Lung (tissue), 12 donors: ENCODE measurements around the gene PIP5K1B. TPM values are rescaled to one million over a fixed set of nuclear protein-coding genes. Genes with fewer than 3 reads are reported as not detected.

Source experiments
- ATAC-seq: fragments of 200-7000 bp; cut with Tn5 transposase; one replicate; pipeline ENCODE4 v1.9.1; 2020; ENCODE audit warnings: moderate number of reproducible peaks; ENCODE audit not compliant: insufficient read depth, low FRiP score
- DNase-seq, 3 donors: peaks; one replicate each; pipeline ENCODE4 v3.0.0-alpha.2; 2013 to 2017
- H3K27ac ChIP-seq, 2 donors: one replicate each; pipeline ENCODE4 v1.5.1; 2013; ENCODE audit warnings: mild to moderate bottlenecking in 2 of 2, moderate library complexity in 2 of 2, control low read depth in 1 of 2, inconsistent platforms in 1 of 2, low read depth in 1 of 2, low read length in 1 of 2
- H3K27me3 ChIP-seq, 3 donors: one replicate each; pipeline ENCODE4 v1.5.1; 2013; ENCODE audit warnings: low read length in 2 of 3; ENCODE audit not compliant: control insufficient read depth in 3 of 3, insufficient read depth in 3 of 3
- H3K36me3 ChIP-seq, 4 donors: one replicate each; pipeline ENCODE4 v1.5.1; 2013; ENCODE audit warnings: low read length in 4 of 4, mild to moderate bottlenecking in 1 of 4, moderate library complexity in 1 of 4; ENCODE audit not compliant: control insufficient read depth in 4 of 4, insufficient read depth in 4 of 4
- H3K4me1 ChIP-seq, 5 donors: one replicate each; pipeline ENCODE4 v1.5.1; 2013; ENCODE audit warnings: low read length in 5 of 5, mild to moderate bottlenecking in 2 of 5, moderate library complexity in 1 of 5; ENCODE audit not compliant: control insufficient read depth in 5 of 5, insufficient read depth in 5 of 5
- H3K4me3 ChIP-seq: one replicate; pipeline ENCODE4 v1.5.1; 2013; ENCODE audit warnings: mild to moderate bottlenecking, control low read depth, moderate library complexity
- H3K9ac ChIP-seq, 2 donors: one replicate each; pipeline ENCODE4 v1.5.1; 2013; ENCODE audit warnings: low read length in 2 of 2, control low read depth in 1 of 2; ENCODE audit not compliant: insufficient read depth in 1 of 2
- H3K9me3 ChIP-seq, 4 donors: one replicate each; pipeline ENCODE4 v1.5.1; 2013; ENCODE audit warnings: low read length in 3 of 4, mild to moderate bottlenecking in 1 of 4, moderate library complexity in 1 of 4; ENCODE audit not compliant: control insufficient read depth in 4 of 4, insufficient read depth in 3 of 4
- CTCF ChIP-seq: IDR thresholded peaks from 2 replicates; pipeline ENCODE4 v1.5.1; 2012; ENCODE audit warnings: mild to moderate bottlenecking; ENCODE audit errors: control extremely low read depth, extremely low read depth
- WGBS, 2 donors: extraction: QIAGEN DNeasy Blood & Tissue Kit; methylation state at CpG; one replicate each; pipeline ENCODE4 v1.1.7; 2013; 5-methylcytosine and 5-hydroxymethylcytosine counted together
- polyA plus RNA-seq, 2 donors: library from polyadenylated mRNA; stranded (reverse); fragments of 200-250 nt; gene quantifications; one replicate each; pipeline ENCODE4 v1.2.1, GENCODE V29; 2013
- total RNA-seq, 2 donors: library from RNA; depleted of rRNA in 1 of 2; stranded (reverse); fragments of >200 nt in 1 of 2; gene quantifications; one replicate each; pipeline ENCODE4 v1.2.1, GENCODE V29; 2014 to 2021
- donor health status: control.
- donor health status: control.
- donor health status: Bipolar disorder and iron deficiency.
- donor health status: healthy.
- donor health status: DM: yes; HTN: yes; CAD: no.

PIP5K1B gene
- total and polyA plus RNA-seq, 4 donors = 6.6 to 28.2 (median 15.6) TPM

- ATAC-seq (no peak), DNase-seq (no peak)
- H3K4me1 ChIP-seq = peaks cover 0 to 10% (median 0%) of the 10 kb centered on the region in 5 donors
- H3K4me3 ChIP-seq = no peak overlapping the region
- no peaks in the 10 kb centered on the region for H3K9me3 ChIP-seq
- no peak for TF ChIP-seq CTCF
- H3K27ac ChIP-seq = peak overlapping the region in 1 of 2 donors; percentile 79
- H3K9ac ChIP-seq = no peak overlapping the region
- no peaks in the 10 kb centered on the region for H3K27me3 ChIP-seq
- no peaks in the 10 kb centered on the region for H3K36me3 ChIP-seq
- 93% methylated on average over 7 of the region's 7 CpGs for WGBS, 2 donors
Measured at GRCh38 chr9:68941780-68942459, 236.9 kb downstream of the PIP5K1B start.

- DNase-seq = no peak
- peaks cover 0 to 10% (median 0%) of the 10 kb centered on the region in 5 donors for H3K4me1 ChIP-seq
- no peaks in the 10 kb centered on the region for H3K36me3 ChIP-seq
- H3K9ac ChIP-seq = no peak overlapping the region
- no peaks in the 10 kb centered on the region for H3K9me3 ChIP-seq
- no peak overlapping the region for H3K4me3 ChIP-seq
- no peaks in the 10 kb centered on the region for H3K27me3 ChIP-seq
- H3K27ac ChIP-seq = no peak overlapping the region
- TF ChIP-seq CTCF = no peak
- no peak for ATAC-seq
- 82 to 95% methylated on average over 3 of the region's 3 CpGs for WGBS, 2 donors
Measured at GRCh38 chr9:68942790-68943189, 237.8 kb downstream of the PIP5K1B start.

- WGBS, 2 donors = 97 to 100% methylated on average over 4 of the region's 4 CpGs
- H3K36me3 ChIP-seq = peaks cover 0 to 2% (median 0%) of the 10 kb centered on the region in 4 donors
Measured at GRCh38 chr9:68947015-68947414, 242.0 kb downstream of the PIP5K1B start.

More at GRCh38 chr9:68947015-68947414, 242.0 kb downstream of the PIP5K1B start:
- DNase-seq (no peak), ATAC-seq (no peak)
- no peak overlapping the region for H3K9ac ChIP-seq
- no peak overlapping the region for H3K4me3 ChIP-seq
- no peaks in the 10 kb centered on the region for H3K9me3 ChIP-seq
- H3K27ac ChIP-seq = no peak overlapping the region
- peaks cover 0 to 7% (median 0%) of the 10 kb centered on the region in 5 donors for H3K4me1 ChIP-seq
- no peaks in the 10 kb centered on the region for H3K27me3 ChIP-seq
- TF ChIP-seq CTCF = no peak
